ENCODE results near the gene EXOC2.
"Not testable (repeated sequence)": the region's sequence is repeated elsewhere in the genome, so short reads cannot be mapped to it uniquely, and the experiment has no call there.

The EXOC2 gene

GRCh38 chr6:633611-634010, 59.3 kb downstream of the EXOC2 start:
- no peak for DNase-seq

- peak; percentile 4 for DNase-seq
These were observed 64.2 kb downstream of the EXOC2 start for GRCh38 chr6:628766-629165.

DNA sequence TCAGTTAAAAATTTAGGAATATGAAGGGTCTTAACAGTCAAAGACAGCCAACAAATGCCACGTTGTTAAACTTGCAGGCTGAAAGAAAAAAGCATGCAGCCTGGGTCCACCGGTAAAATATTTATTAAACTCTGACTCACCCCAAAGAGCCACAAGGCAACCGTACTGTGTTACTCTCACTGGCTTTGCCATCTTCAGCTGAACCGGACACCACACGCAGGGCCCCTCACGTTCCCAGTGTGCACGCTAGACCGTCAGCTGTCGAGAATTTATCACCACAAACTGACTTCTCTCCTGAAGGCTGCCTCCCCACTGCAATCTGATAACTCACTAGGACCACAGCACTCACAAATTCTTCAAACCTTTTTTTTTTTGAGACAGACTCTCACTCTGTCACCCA, 66.7 kb downstream of the EXOC2 start:
- DNase-seq, result no peak

DNA sequence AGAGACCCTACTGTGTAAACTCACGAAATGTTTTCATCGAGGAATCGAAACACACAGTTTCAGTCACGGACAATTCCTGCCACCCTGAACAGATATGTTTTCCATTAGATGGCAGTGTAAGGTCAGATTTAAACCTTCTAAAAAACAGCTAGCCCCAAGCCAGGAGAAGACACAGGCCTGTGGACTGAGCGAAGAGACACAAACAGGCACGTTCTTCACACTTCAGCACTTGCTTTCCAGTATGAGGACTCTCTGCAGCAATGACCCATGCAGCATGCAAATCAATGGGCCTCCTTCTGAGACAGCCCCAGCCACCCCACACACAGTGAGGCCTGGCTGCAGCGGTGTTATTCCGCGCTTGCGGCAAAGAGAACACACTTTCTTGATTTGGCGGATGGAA, 68.0 kb downstream of the EXOC2 start:
- no peak for DNase-seq

DNA sequence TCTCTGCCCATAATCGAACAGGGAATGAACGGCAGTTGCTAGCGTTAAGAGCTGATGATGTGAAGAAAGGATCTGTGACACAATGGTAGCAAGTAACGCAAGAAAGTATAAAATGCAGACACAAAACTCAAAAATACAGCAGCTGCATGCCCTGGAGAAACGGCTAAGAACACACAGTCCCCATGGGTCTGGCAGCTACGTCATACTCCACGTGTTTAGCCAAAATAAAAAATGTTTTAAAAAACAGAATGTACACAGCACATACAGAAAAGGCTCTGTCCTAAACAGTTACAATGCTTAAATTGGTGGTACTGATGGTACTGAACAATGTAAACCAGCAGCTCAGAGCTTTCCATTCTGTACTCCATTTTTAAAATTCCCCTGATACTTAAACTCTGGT, 70.5 kb downstream of the EXOC2 start:
- DNase-seq, result no peak

GRCh38 chr6:621931-622330, 71.0 kb downstream of the EXOC2 start:
- no peak for DNase-seq

- no peak for DNase-seq
These were observed 72.0 kb downstream of the EXOC2 start for GRCh38 chr6:620950-621349.

DNA sequence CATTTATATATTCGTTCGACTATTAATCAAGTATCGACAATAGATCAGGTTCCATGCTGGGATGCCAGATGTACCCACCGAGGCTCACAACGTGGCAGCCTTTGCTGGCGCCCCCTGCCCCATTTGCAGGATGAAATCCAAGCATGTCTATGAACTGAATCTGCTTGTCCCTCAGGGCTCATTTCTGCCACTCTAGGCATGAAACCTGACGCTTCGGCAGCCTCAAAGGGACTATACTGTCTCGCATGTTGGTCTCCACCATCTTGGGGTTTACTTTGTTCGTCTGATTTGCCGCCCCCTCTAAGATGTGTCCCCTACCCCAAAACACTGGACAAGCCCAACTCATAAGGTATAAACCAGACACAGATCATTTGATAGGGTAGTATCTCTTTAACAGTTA, 72.8 kb downstream of the EXOC2 start:
- DNase-seq, result no peak

GRCh38 chr6:617456-618100, 75.4 kb downstream of the EXOC2 start:
- peak; percentile 20 for DNase-seq

DNA sequence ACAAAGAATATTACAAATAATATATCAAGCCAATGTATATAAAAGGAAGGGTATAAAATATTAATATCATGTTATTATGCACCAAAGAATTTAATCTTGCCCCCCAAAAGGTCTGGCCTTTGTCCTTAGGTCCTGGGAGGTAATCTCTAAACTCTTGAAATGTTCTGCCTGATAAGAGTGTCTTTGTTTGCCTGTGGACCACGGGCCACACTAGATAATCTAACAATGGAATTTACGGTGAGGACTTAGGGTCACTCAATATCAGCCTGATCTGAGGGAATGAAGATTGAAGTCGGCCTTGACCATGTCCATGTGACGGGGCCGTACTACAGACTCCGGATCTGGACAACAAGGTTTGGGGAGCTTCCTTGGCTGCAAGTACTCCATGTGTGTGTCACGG, 79.0 kb downstream of the EXOC2 start:
- DNase-seq, result no peak

- DNase-seq, result no peak
These were observed 81.0 kb downstream of the EXOC2 start for GRCh38 chr6:611928-612327.

GRCh38 chr6:610882-611281, 82.1 kb downstream of the EXOC2 start:
- DNase-seq, result no peak

- DNase-seq, result no peak
These were observed 83.0 kb downstream of the EXOC2 start for GRCh38 chr6:609905-610304.

GRCh38 chr6:606829-607379, 86.0 kb downstream of the EXOC2 start:
- no peak for DNase-seq

- not testable (repeated sequence) for DNase-seq
These were observed 87.0 kb downstream of the EXOC2 start for GRCh38 chr6:605895-606294.

GRCh38 chr6:604579-604978, 88.4 kb downstream of the EXOC2 start:
- no peak for DNase-seq

DNA sequence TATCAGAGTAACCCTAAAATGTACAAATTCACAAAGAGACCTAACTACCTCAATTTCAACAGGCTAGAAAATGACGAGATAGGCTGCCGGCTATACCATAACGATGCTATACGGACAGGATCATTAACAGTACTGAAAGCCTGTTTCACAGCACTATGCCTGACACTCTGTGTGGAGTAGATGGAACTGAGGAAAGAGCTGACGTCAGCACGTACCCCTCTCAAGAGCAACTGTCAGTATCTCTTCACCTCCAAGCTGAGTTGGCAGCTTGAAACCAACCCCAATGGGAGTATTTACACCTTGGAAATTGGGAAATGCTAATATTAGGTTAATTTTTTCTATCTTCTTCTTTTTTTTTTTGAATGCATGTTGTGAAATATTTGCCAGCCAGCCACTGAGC, 89.7 kb downstream of the EXOC2 start:
- no peak for DNase-seq

DNA sequence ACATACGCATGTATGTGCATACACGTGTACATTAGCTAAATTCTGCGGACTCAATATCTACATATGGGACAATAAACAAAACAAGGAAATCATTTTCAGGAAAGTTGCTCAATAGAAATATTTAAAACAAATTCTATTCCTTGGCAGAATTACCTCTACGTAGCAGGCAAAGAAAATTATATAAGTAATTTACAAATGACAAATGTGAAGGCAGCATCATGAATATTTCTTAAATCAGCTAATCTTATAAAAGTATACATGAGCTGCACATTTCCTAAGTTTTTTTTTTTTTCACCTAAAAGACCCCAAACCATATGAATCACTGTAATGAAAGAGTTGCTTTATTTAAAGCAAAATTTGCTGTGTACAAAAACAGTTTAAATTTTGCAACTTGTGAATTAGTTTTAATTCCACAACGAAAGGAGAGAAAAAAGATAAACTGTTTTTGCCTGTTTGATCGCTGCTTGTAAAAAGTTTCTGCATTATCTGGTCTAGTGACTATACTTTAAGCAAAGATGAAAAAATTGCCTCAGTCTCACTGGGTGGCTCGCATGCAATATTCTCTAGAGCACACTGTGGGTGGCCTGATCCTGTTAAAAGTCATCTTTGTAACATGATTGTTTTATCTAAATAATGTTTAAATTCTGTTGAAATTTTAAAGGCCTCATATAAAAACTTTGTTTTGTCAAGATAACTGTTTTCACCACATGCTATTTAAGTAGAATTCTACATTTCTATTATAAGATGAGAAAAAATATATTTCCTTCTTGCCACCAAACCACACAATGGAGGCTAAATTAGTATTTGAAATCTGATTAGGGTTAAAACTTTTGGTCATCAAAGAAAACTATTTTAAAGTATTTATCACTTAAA, 93.1 kb downstream of the EXOC2 start:
- DNase-seq, result no peak

DNA sequence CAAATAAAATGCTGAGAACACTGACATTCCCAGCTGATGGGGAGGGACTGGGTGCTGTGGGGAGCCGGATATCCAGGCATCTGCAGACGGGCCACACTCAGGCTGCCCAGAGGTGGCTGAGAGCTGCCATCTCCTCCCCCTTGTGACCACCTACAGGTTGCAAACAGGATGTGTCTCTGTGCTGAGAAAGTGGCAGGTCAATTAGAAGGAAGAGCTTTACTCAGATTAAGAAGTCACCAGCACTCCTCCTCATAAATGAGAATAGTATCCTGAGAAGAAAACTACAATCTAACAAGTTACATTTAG, 99.1 kb downstream of the EXOC2 start:
- DNase-seq, result no peak

- DNase-seq, result peak; percentile 75
These were observed 99.6 kb downstream of the EXOC2 start for GRCh38 chr6:593139-593906.

GRCh38 chr6:589090-589489, 103.8 kb downstream of the EXOC2 start:
- no peak for DNase-seq

GRCh38 chr6:586553-586952, 106.4 kb downstream of the EXOC2 start:
- no peak for DNase-seq

DNA sequence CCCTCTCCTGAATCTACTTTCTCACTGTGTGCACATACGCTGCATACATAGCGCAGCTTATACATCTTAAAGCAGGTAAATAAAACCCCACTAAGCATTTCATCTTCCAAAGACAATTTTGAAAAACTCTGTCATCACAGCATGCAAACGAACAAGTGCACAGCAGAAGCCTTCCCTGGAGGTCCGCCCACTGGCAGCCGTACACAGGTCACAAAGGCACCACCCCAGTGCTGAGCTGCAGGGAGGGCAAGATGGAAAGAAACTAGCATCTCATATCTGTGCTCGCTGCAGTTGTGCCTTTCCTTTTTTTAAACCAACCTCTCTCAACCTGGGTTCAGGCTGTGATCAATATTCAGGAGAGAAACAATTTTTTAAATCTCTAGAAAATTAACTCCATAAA, 109.3 kb downstream of the EXOC2 start:
- DNase-seq, result no peak

DNA sequence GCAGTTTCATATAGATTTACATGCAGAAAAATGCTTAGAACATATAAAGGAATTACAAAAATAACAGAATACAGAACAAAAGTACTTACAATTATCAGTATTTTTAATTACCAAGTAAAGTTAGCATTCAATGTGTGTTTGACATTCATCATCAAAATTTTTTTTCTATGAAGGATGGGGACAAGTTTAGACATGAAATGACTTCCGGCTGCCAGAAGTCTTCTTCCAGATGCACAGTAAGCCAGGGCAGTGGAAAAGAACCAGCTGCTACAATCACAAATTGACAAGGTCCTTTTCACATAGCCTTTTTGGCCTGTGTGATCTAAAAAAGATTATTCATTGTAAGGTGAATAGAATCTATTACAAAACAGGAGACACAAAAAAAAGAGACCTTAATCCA, 109.8 kb downstream of the EXOC2 start:
- no peak for DNase-seq

All from CD4-positive, alpha-beta T cell treated with Interleukin-10 for 1 hour (primary cell).